Measurements from ENCODE around the gene CANX.
"Not testable (repeated sequence)": the region's sequence is repeated elsewhere in the genome, so short reads cannot be mapped to it uniquely, and the experiment has no call there.

Gene CANX

GRCh38 chr5:179697993-179698934 lies 503 bp upstream of the CANX start:
- peak; percentile 99 for DNase-seq (ENCODE audit: low spot score)

- peak; percentile 70 for DNase-seq (ENCODE audit: low spot score)
Observed at GRCh38 chr5:179699616-179700237, 960 bp downstream of the CANX start.

DNA sequence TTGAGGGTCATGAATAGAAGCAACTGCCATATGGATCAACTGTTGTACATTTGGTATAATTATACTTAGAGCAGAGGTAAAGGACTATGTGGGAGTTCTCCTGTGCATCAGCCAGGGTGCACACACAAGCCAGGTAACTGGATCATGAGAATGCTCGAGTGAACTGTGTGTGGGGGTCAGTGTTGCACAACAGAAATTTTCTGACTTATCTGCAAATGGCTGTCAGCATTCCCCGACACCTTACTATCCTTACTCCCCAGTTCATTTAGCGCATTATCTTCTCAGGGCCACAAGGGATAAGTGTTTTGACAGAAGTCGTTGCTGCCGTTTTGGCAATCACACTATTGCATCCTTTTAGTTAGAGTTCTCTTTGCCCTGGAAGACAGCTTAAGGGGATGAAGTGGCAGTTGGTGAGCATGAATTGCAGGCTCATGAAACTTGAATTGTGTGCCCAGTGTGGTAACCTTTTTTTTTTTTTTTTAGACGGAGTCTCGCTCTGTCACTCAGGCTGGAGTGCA lies 1.7 kb downstream of the CANX start:
- no peak for DNase-seq (ENCODE audit: low spot score)

DNA sequence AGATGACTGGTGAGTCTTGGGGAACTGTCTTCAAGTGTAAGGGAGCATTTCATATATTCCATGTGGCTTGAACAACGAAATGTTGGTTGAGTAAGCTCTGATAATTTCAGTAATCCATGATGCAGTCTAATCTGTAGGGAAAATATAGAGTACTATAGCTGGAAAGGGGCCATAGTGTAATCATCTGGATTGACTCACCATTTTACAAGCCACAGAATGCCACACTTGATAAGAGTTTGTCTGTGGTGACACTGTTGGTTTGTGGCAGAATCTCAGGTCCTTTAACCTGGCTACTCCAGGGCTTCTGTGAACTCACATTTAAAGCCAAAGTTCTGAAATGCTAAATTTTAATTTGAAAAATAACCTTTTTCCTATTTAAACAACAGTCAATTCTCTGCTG lies 17.5 kb downstream of the CANX start:
- no peak for DNase-seq (ENCODE audit: low spot score)

DNA sequence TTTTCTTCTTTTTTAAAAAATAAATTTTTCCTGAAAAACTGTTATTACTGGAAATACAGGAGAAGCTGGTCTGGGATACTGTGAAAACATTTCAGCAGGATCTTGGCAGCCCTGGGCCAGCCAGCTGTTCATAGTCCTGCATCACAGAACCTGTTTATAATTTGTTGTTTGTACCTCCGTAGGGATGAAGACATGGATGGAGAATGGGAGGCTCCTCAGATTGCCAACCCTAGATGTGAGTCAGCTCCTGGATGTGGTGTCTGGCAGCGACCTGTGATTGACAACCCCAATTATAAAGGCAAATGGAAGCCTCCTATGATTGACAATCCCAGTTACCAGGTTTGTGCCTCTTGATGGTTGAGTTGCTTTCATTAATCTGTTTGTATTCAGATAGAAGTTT lies 21.5 kb downstream of the CANX start:
- no peak for DNase-seq (ENCODE audit: low spot score)

- DNase-seq (ENCODE audit: low spot score), result no peak
Observed at GRCh38 chr5:179724163-179724562, 25.4 kb downstream of the CANX start.

DNA sequence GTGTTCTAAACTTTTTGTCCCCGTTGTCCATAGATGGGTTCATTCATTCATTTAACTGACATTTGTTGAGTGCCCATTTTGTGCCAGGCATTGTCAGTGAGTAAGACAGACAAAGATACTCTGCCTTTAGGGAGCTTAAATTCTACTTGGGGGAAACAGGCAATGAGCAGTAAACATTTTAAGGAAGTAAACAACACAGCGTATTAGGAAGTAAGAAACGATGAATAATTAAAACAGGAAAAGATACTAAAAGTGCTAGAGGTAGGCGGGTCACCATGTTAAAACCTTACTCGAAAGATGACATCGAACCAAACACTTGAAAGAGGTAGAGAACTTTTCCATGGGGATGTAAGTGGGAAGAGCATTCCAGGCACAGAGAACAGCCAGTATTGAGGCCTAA lies 28.3 kb downstream of the CANX start:
- no peak for DNase-seq (ENCODE audit: low spot score)

DNA sequence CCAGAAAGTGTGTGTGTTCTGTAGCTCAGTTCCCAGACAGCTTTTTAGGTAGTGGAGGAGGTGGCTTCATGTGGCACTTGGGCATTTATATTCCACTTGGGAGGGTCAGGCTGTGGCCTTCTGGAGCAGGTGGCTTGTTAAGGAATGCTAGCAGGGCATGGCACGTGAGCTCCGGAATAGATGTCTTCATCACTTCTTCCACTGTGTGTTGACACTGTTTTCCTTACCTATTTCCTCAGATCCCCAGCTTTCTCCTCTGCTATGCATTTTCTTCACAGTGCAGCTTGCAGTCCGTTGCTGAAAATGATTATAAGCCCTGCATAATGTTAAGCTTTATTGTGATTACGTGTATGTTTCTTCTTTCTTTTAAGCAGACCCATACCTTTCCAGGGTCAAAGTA lies 30.5 kb downstream of the CANX start:
- DNase-seq (ENCODE audit: low spot score), result no peak

DNA sequence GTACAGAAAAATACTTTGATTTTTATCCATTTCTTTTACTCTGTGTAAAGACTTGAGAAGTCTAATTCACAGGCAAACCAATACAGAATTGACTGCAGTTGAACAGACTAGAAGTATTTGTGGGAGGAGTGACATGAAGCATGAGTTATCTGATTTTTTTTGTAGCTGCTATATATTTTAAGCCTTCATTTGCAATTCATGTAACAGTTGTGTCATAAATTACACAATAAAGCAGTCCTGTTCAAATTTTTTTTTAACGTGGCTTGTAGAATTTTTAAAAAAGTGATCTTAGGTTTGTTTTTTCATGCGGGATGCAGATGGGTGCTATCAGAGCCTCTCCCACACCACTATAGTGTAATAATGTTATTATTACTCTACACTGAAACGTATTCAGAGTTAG lies 31.0 kb downstream of the CANX start:
- DNase-seq (ENCODE audit: low spot score), result no peak

DNA sequence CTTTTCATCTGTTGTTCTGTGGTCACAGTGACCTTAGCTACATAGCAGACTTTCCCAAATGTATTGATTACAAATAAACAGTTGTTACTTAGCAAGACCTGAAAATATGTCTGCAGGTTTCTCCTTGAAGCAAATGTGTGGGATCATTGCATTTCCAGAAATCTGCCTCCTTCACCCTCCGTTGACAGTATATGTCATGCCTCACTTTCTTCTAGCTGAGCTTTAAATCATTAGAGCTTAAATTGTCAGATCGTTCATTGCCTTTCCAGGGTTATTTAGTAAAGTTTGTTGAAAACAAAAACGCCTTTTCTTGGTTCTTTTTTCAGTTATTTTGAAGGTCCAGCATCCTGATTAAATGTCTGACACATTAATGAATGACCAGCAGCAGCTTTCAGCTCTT lies 31.6 kb downstream of the CANX start:
- DNase-seq (ENCODE audit: low spot score), result no peak

DNA sequence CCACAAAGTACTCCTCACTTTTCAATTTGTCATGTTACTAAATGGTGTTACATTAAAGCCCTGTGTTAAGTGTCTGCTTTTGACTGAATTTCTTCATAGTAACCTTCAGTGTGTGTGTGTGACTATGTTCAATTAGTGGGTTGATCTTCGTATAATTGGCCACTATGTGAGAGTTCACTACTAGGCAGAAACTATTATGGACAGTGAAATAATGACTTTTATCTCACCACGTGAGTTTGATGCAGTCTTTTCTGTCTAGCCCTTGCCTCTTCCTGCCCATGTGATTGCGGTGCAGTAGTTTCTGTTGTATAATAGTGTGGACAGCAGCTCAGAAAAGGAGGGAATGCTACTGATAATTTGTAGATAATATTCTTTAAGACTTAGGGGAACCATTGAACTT lies 32.1 kb downstream of the CANX start:
- no peak for DNase-seq (ENCODE audit: low spot score)

GRCh38 chr5:179731791-179732411 lies 33.1 kb downstream of the CANX start:
- peak; percentile 6 for DNase-seq (ENCODE audit: low spot score)

DNA sequence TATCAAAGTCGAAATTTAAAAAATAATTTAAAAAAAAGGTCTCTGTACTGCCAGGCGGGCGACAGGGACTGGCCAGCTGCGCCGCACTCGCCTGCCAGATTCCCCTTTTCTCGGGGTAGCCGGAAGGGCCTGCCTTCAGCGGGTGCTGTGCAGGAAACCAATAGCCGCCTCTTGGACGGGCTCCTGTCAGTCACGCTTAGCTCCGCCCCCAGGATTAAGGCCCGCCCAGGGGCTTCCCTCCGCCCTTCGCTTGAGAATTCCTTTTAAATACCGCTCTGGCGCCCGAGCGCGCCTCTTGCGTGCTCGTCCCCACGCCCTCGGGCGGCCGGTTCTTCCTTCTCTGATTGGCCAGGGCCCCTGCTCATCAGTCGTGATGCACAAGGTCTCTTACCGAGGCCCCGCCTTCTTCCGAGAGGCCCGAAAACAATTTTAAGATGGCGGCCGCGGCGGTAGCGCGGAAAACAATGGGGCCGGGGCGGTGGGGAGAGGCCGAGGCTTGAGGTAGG lies 33.7 kb downstream of the CANX start, which contains the start of gene MAML1:
Gene MAML1, plus strand, starts transcription at position 411 of the 506 bp plus-strand sequence. CDS start 291 bp downstream, outside the sequence.
- DNase-seq (ENCODE audit: low spot score), result peak; percentile 100

GRCh38 chr5:179732918-179733771 lies 34.4 kb downstream of the CANX start:
- DNase-seq (ENCODE audit: low spot score), result peak; percentile 45

DNA sequence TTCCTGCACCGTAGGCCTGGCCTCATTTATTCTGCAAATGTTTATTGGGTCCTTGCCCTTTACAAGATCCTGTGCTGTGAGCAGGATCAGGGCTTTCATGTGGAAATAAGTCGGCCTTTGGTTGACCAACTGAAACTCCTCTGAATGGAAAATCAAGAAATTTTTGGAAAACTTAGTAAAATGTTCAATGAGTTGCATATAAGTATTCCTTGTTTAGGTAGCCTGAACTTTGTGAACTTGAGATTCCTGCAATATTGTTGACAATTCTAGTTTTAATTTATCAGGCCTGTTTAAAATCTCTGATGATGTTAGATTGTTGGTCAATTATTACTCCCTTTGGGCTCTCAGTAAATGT lies 35.0 kb downstream of the CANX start:
- peak; percentile 45 for DNase-seq (ENCODE audit: low spot score)

- DNase-seq (ENCODE audit: low spot score), result no peak
Observed at GRCh38 chr5:179734536-179735164, 35.9 kb downstream of the CANX start.

DNA sequence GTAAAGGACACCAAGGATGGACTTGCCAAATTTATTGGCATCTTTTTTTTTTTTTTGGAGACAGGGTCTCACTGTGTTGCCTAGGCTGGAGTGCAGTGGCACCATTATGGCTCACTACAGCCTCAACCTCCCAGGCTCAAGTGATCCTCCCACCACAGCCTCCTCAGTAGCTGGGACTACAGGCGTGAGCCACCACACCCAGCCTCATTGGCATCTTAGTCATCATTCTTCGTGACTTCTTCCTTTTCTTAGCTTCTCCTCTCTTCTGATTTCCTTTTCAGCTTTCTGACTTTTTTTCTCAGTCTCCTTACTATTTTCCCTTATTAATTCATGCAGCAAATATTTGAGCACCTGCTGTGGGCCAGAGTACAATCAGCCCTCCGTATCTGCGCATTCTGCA lies 40.0 kb downstream of the CANX start:
- no peak for DNase-seq (ENCODE audit: low spot score)

GRCh38 chr5:179744106-179744505 lies 45.3 kb downstream of the CANX start:
- not testable (repeated sequence) for DNase-seq (ENCODE audit: low spot score)

DNA sequence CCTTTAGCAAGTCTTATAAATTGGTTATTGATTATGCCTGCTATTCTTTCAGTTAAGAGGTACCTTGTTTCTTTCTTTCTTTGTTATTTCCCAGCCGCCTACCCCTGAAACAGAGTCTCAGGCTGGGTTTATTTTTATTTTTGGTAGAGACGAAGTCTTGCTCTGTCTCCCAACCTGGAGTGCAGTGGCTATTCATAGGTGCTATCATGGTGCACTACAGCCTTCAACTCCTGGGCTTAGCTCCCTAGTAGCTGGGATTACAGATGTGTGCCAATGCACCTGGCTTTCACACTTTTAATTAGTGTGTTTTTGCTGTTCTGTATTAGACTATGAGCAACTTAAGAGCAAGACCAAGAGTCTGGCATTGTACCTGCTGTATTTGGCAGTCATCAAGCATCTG lies 48.1 kb downstream of the CANX start:
- DNase-seq (ENCODE audit: low spot score), result no peak

GRCh38 chr5:179747811-179748210 lies 49.0 kb downstream of the CANX start:
- no peak for DNase-seq (ENCODE audit: low spot score)
